K562 (cell line): Measurements from ENCODE around the gene ARF1. TPM values are rescaled to one million over a fixed set of nuclear protein-coding genes. Genes with fewer than 3 reads are reported as not detected.

ENCODE experiments used
- ARHGAP35 ChIP-seq: fragments of 450-650 bp; IDR thresholded peaks from 2 replicates; pipeline ENCODE4 v1.6.1; 2018; ENCODE audit not compliant: partially characterized antibody
- CTBP1 ChIP-seq: fragments of 450-650 bp; IDR thresholded peaks from 2 replicates; pipeline ENCODE4 v1.6.1; 2016; ENCODE audit warnings: borderline replicate concordance
- HDAC1 ChIP-seq, 2 experiments: fragments of 450-650 bp; IDR thresholded peaks; 2 replicates each; pipeline ENCODE4 v1.6.1; 2016 to 2017; ENCODE audit warnings: inconsistent platforms in 1 of 2, mild to moderate bottlenecking in 1 of 2, moderate library complexity in 1 of 2
- KDM1A ChIP-seq, 2 experiments: fragments of 450-650 bp; IDR thresholded peaks; 2 replicates each; pipeline ENCODE4 v1.6.1; 2016; ENCODE audit warnings: mild to moderate bottlenecking in 2 of 2
- KLF13 ChIP-seq: fragments of 450-650 bp; IDR thresholded peaks from 2 replicates; pipeline ENCODE4 v1.6.1; 2016; ENCODE audit warnings: missing genetic modification characterization, low read depth, mild to moderate bottlenecking, missing compliant biosample characterization, moderate library complexity, borderline replicate concordance
- MEIS2 ChIP-seq: fragments of 450-650 bp; IDR thresholded peaks from 2 replicates; pipeline ENCODE4 v1.6.1; 2014; ENCODE audit warnings: mild to moderate bottlenecking; ENCODE audit not compliant: partially characterized antibody
- MGA ChIP-seq: fragments of 450-650 bp; IDR thresholded peaks from 2 replicates; pipeline ENCODE4 v1.6.1; 2016; ENCODE audit warnings: mild to moderate bottlenecking, moderate library complexity
- OTX1 ChIP-seq: fragments of 450-650 bp; formaldehyde crosslinking; IDR thresholded peaks from 2 replicates; pipeline ENCODE4 v1.4.0; 2022; ENCODE audit warnings: mild to moderate bottlenecking
- polyA plus RNA-seq, 8 experiments: library from polyadenylated mRNA; depleted of rRNA in 4 of 8; stranded (reverse) in 5 of 8; unstranded in 3 of 8; fragments of >200 nt; fragmentation: Nextera tagmentation in 2 of 8; fragmentation: Illumina TruSeq in 1 of 8; extraction: Ambion mirVana in 2 of 8; extraction: Trizol in 1 of 8; gene quantifications; 2 replicates each; pipeline versions ENCODE4 v1.2.1 to v1.2.3, GENCODE V29; 2011 to 2014; ENCODE audit warnings: inconsistent platforms in 1 of 8, missing spikeins in 1 of 8
- total RNA-seq, 7 experiments: library from RNA; depleted of rRNA in 6 of 7; stranded (reverse); fragments of >200 nt in 6 of 7; fragmentation: Illumina TruSeq in 2 of 7; extraction: Trizol in 2 of 7; gene quantifications; 2 replicates each; pipeline versions ENCODE4 v1.2.1 to v1.2.3, GENCODE V29; 2011 to 2021; ENCODE audit warnings: low replicate concordance in 1 of 7

The ARF1 gene
- total and polyA plus RNA-seq, 9 of the 15 experiments (the other 6 are each of a cell fraction or from before 2014, with no cell fraction given) = 69.8 to 593 (median 325) TPM

GRCh38 chr1:228041316-228041715 lies 41.2 kb upstream of the ARF1 start (continued):
- TF ChIP-seq MGA = no peak
- TF ChIP-seq OTX1 = 0 out of 2 replicates have a peak, but pooled peaks have one; percentile 53
- peak; percentile 28; the same call in 1 of the 2 replicates for TF ChIP-seq CTBP1
- peak in 1 of 2 experiments; percentile 60; a peak in 1 of 4 replicates for TF ChIP-seq HDAC1 (IDR thresholded peaks at IDR 0.05)
- peak; percentile 90 for TF ChIP-seq ARHGAP35
- TF ChIP-seq KLF13 (tag) = no peak
- peak; percentile 79 for TF ChIP-seq MEIS2
- TF ChIP-seq KDM1A (IDR thresholded peaks at IDR 0.05) = peak; percentile 63 to 66; a peak in 2 of 4 replicates
- TF ChIP-seq, all 486 proteins: peak for 13
